Measurements from ENCODE around the gene NCAM2.

NCAM2 gene

DNA sequence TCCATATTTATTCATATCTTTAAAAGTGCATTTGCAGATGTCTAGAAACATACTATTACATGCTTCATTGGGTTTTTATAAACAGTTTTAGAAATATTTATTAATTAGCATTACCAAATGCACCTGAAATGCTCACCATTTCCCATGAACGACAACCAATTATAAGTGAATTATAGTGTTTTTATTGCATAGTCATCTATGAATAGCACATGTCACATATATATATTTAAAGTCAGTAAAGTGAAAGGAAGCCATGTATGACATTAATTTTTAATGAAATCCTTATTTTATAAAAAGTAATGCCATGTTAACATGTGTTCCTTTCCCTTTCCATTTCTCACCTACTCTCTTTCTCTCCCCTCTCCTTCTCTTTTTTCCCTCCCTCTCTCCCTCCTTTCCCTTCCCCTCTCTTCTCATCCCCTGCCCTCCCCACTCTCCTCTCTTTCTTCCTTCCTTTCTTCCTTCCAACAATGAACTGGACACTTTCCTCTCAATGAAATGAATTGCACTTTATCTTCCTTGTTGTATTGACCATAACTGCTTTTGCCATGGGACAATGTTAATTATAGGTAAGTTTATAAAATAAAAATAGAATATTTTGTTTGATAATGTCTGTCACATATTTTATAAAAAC is 179.3 kb downstream of the NCAM2 start:
- no peak for DNase-seq (ENCODE audit: low read depth)

DNA sequence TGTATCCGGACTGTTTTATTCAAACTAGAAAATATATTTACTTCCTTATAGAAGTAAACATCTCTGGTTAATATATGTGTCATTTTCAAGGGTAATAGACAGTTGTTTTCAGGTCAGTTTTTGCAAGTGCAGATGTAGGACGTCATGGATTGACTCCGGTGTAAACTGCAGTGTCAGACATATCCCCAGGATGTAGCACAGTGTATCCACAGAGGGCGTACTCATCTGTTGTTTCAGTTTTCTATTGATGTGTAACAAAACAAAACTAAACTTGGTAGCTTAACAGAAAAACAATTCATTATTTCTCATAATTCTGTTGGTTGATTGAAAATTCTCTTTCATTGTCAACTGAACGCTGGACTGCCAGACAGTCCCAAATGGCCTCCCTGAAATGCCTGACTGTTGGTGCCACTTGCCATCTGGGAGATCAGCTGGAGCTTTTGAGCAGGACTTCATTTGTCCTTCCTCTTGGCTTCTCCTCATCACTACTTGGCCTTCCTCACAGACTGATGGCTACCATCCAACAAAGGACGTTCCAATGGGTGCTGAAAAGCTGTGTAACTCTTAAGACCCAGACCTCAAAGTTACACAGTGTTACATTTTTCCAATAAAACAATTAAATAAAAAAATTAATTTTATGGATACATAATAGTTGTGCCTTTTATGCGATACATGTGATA is 181.6 kb downstream of the NCAM2 start:
- DNase-seq (ENCODE audit: low read depth), result no peak

DNA sequence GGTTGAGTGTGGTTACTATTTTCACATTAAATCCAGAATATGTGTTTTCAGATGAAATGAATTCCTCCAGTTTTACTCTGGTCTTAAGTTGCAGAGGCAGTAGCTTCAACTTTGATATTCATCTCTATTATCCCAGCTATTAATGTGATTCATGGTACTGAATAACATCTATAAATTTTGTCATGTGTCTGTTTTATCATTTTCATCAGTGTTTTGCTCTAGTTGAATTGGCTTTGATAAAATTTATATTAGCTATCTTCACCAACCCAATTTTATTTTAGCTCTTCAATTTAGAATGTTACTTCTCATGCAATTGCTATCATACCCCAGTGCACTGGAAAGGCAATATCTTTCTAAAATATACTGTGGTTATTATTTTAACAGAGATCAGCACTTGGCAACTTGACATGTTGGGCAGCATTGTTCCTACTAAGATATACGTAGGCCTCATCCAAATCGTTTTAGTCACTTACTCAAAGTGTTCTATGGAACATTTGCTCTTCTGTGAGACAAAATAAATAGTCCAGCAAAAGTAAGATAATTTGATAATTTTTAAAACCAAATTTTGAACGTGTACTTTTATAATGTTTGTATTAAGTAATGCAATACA is 184.3 kb downstream of the NCAM2 start:
- DNase-seq (ENCODE audit: low read depth), result no peak

DNA sequence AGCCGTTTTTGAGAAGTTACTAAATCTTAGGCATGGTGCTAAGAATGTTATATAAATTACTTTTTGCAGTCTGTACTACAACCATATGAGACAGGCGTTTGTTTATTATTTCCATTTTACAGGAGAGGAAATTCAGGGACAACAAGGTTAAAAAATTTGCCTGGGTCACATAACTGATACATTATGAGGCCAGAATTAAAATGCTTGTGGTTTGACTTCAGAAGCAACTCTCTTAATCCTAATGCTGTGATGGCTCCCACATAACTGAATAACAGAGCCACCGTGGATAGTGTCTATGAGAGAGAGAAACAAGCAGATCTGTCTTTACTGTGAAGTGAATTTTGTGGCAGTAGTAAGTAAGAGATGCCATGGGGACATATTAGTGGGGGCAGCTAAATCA is 184.9 kb downstream of the NCAM2 start:
- DNase-seq (ENCODE audit: low read depth), result no peak

DNA sequence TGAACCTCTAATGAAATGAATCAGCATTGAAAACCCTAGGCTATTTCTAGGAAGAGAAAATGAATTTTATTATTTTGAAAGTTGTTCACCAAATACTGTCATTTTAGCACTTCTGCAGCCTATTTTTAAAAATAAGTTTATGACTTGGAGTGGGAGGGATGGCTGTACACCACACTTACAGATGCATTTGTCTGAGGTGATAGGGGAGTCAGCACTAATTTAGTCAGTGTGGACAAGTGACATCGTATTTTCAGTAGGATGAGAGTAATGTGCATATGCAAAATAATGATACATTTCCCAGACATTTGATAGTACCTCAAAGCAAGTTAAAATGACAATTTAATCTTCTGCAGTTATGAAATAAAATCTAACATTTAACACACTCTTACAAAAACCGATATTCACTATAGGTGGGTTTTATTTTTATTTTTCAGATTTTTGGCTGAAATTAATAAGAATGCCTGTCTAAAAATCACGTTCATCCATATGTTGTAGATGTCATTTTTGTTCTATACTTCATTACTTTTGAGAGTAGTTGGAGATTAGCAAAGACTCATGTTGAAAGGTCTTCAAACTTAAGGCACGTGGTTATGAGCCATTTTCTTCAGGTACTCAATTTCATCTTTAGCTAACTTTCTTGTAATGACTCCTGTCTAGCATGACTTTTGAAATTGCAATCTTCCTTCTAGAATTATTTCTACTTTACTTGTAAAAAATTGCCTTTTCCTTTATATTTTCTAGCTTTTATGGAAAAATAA is 186.7 kb downstream of the NCAM2 start:
- DNase-seq (ENCODE audit: low read depth), result no peak

DNA sequence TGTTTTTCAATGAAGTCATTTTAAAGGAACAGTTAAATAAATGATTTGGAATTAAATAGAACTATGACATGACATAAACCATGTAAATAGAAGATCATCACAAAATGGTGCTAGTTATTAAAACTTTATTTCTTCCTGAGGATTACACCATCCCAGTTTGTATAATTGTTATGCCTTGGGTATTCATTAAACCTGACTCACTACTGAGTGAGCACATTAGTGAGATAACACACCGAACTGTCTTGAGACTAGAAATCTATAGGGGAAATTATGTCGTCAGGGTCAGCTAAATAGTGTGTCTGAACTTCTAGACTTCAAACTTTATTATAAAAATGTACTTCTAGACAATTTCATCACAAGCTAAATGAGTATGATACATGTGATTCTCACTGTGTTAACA is 189.4 kb downstream of the NCAM2 start:
- DNase-seq (ENCODE audit: low read depth), result no peak

DNA sequence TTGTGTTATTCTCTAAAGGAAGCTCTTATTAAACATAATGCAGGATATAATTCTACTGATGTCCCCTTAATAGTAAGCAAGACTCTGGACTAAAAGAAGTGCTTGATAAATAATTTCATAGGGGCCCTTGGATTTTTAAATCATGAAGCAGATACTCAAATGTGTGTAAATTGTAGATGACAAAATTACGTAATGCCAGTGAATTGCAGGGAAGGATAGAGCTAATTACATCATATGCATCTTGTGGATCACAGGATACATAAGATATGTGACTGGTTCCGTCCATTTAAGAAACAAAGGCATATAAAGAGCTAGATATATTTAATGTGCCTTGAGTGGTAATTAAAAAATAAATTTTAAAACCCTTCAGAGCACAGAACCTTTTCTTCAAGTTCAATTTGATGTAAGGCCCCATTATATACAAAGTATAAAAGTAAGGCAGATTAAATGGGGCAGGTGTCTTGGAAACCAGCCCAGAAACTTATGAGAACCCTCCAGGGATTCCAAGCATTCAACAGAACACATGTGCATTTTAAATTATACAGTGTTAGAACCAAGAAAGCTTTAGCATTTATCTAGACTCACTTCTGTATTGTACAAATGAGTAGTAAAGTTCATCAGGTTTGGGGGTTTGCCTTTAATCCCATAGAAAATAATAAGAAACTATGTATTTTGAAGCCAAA is 190.4 kb downstream of the NCAM2 start:
- DNase-seq (ENCODE audit: low read depth), result no peak

DNA sequence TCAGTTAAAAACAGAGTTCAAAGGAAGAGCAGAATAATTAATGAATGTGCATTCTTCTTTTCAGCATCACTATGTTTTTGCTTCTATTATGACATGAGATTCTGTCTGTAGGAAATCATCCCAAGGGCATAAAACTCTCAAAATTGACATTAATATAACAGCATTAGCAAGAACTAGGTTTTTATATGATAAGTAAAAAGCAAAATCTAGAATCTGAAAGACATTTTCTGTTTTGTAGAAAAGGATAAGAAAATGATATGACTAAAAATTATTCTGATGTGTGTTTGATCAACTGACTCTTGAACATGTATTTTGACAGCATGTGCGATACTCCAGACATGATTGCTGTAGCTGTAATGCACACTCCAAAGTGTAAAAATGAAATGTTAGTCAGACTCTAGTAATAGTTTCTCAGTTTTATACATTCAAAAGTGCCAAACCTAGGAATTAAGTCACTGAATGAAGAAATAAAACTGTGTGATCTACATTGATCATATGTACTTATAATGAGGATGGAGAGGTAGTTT is 197.3 kb downstream of the NCAM2 start:
- no peak for DNase-seq (ENCODE audit: low read depth)

DNA sequence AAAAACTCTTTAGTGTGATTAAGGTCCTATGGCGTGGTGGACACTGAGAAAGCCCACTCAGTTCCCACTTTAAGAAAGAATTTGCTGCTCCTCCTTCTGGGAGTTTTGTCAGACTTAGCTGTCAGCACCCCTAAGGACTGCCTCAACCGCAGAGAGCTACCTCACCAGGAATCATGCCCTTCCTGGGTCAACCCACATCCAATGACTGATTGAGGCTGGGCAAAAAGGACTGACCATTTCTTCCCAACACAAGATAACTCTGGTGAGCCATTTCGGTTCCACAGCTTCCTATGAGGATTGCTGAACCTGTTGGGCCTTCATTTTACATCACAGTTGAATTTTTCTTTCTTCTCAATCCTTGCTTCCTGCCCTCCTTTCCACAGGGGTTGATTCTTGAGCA is 197.9 kb downstream of the NCAM2 start:
- no peak for DNase-seq (ENCODE audit: low read depth)

DNA sequence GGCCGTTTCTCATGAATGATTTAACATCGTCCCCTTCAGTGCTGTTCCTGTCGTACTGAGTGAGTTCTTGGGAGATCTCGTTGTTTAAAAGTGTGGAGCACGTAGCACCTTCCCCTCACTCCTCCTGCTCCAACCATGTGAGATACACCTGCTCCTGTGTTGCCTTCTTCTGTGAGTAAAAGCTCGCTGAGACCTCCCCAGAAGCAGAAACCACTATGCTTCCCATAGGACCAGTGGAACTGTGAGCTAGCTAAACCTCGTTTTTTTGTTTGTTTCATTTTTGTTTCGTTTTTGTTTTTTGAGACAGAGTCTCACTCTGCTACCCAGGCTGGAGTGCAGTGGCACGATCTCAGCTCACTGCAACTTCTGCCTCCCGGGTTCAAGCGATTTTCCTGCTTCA is 198.6 kb downstream of the NCAM2 start:
- no peak for DNase-seq (ENCODE audit: low read depth)

DNA sequence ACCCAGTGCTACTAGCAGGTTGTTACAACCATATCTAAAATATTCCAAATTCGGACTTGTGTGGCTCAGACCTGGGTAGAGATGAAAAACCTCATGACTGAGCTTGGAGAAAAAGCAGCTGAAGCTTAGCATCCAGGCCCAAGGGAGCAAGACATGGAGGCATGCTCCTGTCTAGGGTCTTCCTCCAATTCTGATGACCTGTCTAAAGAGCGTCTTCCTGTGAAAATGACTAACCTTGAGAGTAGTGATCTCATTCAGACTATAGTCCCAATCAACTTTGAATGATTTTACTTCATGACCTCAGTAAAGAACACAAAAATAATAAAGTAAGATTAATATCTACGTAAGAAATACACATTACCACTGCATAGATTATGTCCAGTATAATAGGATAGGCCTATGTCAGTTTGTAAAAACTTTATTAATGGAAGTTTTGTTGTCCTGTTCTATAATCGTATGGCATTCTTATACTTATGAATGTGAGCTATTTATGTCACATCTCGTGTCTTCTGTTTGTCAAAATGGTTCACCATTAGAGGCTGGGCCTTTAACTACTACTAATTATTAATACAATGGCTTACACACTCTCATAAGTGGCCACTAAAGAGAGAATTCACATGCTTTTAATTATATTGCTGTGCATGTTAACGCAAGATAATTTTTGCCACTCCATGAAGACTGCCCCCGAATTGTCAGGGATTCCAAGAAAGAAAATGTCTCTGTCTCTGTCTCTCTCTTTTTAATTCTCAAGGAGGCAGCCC is 201.3 kb downstream of the NCAM2 start:
- no peak for DNase-seq (ENCODE audit: low read depth)

DNA sequence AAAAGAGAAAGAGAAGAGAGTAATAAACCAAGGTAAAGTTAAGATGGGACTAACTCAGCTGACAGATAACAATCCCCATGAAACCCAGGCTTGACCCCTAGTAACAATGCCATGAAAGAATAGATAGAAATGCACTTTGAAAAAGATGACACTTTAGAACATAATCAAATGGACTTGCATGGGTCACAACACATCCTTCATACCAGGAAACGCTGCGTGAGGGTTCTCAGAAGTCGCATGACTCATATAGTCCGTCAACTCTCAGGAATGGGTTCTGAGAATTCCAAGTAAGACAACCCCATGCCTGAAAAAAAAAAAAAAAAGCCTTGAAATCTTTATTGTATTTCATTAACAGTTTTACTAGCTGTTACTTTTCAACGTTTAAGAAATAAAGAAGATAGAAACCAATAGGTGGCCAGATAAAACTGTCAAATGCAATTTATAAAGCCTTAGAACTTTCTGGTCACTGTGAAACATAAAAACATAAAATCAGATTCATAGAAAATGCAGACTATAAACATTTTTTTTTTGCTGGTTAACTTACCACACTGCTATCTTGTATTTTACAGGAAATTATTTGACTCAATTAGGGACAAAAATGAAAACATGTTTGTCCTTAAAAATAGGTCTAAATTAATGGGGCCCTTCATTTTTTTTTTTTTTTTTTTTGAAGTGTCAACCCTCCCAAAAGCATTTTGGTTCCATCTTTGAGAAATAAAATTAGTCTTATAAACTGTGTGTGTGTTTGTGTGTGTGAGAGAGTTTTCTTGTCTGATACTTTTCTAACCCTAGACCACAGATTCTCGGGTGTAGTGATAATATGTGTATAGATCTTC is 202.1 kb downstream of the NCAM2 start:
- no peak for DNase-seq (ENCODE audit: low read depth)

DNA sequence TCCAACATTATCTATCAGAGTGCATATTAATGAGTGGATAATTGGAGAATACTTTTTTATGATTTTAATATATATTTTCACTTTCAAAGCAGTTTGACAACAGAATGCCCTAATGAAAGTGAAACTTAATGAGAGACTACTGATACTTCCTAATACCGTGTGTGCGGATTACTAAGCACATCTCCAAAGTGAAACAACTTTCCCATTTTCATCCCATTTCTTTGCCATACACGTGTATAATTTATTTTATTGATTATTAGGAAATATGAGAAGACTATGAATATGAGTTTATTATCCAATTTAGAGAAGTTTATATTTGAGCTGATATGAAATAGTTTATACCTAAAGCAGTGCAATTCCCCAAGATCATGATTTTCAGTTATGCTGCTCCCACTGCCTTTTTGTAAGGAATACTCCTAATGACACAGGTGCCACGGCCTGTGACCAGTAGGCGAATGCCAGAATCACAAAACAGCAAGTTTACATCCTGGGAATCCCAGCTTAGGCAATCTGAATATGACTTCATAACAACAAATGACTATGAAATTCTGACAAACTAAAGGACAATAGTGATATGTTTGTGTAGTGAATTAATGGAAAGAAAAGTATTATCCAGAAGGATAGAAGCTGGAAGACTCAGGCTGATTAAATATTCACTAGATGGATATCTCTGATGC is 202.9 kb downstream of the NCAM2 start:
- no peak for DNase-seq (ENCODE audit: low read depth)

DNA sequence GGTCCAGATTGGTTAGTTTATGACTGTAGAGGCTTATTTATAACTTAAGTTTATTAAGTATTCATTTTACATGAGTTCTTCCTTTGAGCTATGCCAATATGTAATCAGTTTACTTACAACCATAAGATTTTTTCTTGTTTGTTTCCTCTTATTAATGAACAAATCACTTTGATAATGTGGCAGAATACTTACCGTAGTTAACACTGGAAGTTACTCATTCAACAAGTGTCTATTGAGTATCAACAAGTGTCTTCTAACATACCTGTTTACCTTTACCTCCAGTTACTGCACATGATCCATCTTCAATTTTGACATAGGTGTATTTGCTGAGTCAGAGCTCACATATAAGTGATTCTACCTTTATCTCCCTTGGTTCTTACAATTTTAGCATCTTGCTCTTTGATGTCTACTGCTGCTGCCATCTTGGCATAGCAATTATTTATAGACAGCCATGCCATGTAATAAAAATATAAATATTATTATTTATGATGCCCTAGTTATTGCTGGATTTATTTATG is 205.7 kb downstream of the NCAM2 start:
- DNase-seq (ENCODE audit: low read depth), result no peak

DNA sequence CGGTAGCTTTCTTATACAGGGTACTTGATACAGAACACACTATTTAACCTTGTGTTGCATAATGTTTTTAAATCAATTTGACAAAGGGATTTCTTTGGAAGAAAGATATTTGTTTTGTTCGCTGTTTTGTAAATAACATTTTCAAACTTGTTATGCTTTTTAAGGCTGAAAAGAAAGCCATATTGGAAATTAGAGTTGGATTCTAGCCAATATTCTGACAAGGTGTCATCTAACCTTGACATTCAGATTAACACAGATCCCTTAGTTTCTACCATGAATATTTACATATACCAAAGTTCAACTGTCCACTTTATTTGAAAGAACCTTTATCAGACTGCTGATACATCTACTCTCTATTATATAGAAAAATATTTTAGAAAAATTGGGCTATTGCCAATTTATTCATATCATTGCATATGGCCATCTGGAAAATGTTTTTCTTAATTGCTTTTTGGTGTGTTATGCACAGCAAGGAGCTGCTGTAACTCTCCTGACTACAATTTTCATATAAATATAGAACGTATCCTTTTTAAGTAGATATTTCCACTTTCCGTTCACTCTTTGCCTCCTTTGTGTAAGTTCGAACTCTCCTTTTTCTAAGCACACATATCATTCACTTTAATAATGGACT is 206.3 kb downstream of the NCAM2 start:
- no peak for DNase-seq (ENCODE audit: low read depth)

DNA sequence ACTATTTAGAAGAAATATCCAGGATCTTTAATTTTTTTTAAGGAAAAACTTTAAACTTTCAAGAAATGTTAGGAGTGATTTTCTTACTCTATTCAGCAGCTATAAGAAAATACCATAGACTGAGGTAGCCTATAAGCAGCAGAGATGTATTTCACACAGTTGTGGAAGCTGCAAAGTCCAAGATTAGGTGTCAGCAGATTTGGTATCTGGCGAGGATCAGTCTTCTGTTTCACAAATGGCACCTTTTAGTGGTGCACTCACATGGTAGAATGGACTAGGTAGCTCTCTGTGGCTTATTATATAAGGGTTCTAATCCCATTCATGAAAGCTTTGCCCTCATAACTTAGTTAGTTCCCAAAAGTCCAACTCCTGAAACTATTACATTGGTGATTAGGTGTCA is 207.4 kb downstream of the NCAM2 start:
- no peak for DNase-seq (ENCODE audit: low read depth)

DNA sequence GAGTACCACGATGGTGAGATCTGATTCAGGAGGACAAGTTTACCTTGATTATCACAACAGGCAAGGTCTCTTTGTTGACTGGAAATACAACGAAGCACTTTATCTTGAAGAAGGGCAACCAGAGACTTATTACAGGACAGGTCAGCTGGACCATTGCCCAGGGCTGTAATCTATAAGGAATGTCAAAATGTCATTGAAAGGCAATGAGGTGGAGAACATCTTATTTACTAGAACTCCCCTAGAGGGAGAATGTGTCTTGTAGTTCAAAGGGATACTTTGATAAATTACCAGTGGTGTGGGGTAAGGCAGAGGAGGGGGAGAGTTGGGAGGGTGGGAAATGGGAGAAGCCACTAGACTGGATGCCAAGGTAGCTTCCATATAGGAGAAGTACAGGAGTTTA is 212.3 kb downstream of the NCAM2 start:
- DNase-seq (ENCODE audit: low read depth), result no peak

DNA sequence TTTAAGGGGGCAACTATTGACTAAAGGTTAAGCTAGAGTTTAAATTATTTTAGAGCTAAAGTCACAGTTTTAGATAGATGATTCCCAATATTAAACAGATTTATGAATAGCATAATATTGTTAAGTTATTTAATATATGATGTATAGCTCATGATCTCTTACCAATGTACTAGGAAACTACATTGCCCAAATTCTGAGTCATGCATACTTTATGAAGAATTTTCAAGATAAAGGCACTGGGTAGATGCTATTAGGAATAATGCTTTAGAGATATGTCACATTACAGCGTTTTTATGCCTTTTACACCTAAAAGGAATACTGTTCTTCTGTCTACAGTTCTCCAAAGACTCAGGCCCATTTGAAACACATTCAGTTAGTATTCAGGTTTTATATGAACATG is 215.1 kb downstream of the NCAM2 start:
- DNase-seq (ENCODE audit: low read depth), result no peak

DNA sequence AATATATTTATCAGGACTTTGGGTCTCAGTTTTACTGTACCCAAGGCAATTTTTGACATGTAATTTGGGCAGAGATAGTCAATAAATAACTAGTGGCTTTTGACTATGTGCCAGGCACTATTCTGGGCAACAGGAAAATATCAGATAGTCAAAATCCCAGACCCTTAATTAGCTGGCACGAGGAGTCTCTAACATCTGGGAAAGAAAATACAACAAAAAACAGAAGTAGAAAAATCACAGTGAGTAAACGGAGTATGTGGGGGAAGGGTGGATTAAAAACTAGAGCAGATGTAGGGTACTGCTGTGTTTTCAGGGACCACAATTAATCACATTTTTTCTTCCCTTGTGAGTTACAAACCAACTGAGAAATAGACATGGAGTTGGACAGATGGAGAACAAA is 217.8 kb downstream of the NCAM2 start:
- no peak for DNase-seq (ENCODE audit: low read depth)
